GM08714 (cell line): ENCODE measurements around the gene L3MBTL2.

Experiments used
- H3K4me3 ChIP-seq: fragments of 200-500 bp; sonication (Bioruptor generic); 2 replicates; pipeline ENCODE4 v1.5.1; 2014; ENCODE audit warnings: mild to moderate bottlenecking, low read length, inconsistent platforms
- ZNF274 ChIP-seq: IDR thresholded peaks from 2 replicates; pipeline ENCODE4 v1.6.1; 2012; ENCODE audit warnings: mild to moderate bottlenecking, low read depth, low read length

L3MBTL2 gene

GRCh38 chr22:41262250-41262765 is 57.2 kb downstream of the L3MBTL2 start:
- no peak overlapping the region for H3K4me3 ChIP-seq
- no peak for TF ChIP-seq ZNF274

- no peak overlapping the region for H3K4me3 ChIP-seq
- no peak for TF ChIP-seq ZNF274
These were observed 58.6 kb downstream of the L3MBTL2 start for GRCh38 chr22:41263704-41264103.

GRCh38 chr22:41264408-41264941 is 59.4 kb downstream of the L3MBTL2 start:
- no peak for TF ChIP-seq ZNF274
- H3K4me3 ChIP-seq, result no peak overlapping the region

GRCh38 chr22:41267958-41268357 is 62.8 kb downstream of the L3MBTL2 start:
- H3K4me3 ChIP-seq, result no peak overlapping the region
- no peak for TF ChIP-seq ZNF274

- no peak for TF ChIP-seq ZNF274
These were observed 66.7 kb downstream of the L3MBTL2 start for GRCh38 chr22:41271787-41272186.

GRCh38 chr22:41273128-41273527 is 68.0 kb downstream of the L3MBTL2 start:
- TF ChIP-seq ZNF274, result no peak

More at GRCh38 chr22:41271787-41272186, 66.7 kb downstream of the L3MBTL2 start:
- H3K4me3 ChIP-seq, result no peak overlapping the region

GRCh38 chr22:41274856-41275255 is 69.7 kb downstream of the L3MBTL2 start:
- no peak overlapping the region for H3K4me3 ChIP-seq
- no peak for TF ChIP-seq ZNF274

More at GRCh38 chr22:41273128-41273527, 68.0 kb downstream of the L3MBTL2 start:
- H3K4me3 ChIP-seq, result no peak overlapping the region

GRCh38 chr22:41280065-41280464 is 75.0 kb downstream of the L3MBTL2 start:
- no peak overlapping the region for H3K4me3 ChIP-seq
- TF ChIP-seq ZNF274, result no peak

GRCh38 chr22:41280854-41281253 is 75.7 kb downstream of the L3MBTL2 start:
- H3K4me3 ChIP-seq, result no peak overlapping the region
- TF ChIP-seq ZNF274, result no peak
